Small intestine (tissue), 7 donors: ENCODE measurements around the gene TOMM7. TPM values are rescaled to one million over a fixed set of nuclear protein-coding genes. Genes with fewer than 3 reads are reported as not detected.
"Not testable (repeated sequence)": the region's sequence is repeated elsewhere in the genome, so short reads cannot be mapped to it uniquely, and the experiment has no call there.

Experiments used
- DNase-seq, 2 donors: peaks; one replicate each; pipeline versions ENCODE4 v3.0.0 to v3.0.0-alpha.2; 2013
- FAIRE-seq: peaks from 2 replicates; lab custom pipeline; 2012; peaks lifted over from hg19 to GRCh38; lab: Jason Lieb, UNC
- H3K27ac ChIP-seq, 3 donors: one replicate each; pipeline ENCODE4 v1.5.1; 2013; ENCODE audit warnings: low read length in 2 of 3, mild to moderate bottlenecking in 2 of 3, control low read depth in 1 of 3, inconsistent platforms in 1 of 3, low read depth in 1 of 3, moderate library complexity in 1 of 3
- H3K27me3 ChIP-seq, 3 donors: one replicate each; pipeline ENCODE4 v1.6.1; 2013; ENCODE audit warnings: low read length in 3 of 3, inconsistent platforms in 1 of 3; ENCODE audit not compliant: control insufficient read depth in 3 of 3, insufficient read depth in 3 of 3
- H3K36me3 ChIP-seq, 3 donors: one replicate each; pipeline ENCODE4 v1.6.1; 2013; ENCODE audit warnings: low read length in 3 of 3, inconsistent platforms in 1 of 3, low read depth in 1 of 3, mild to moderate bottlenecking in 1 of 3, moderate library complexity in 1 of 3; ENCODE audit not compliant: control insufficient read depth in 3 of 3, insufficient read depth in 2 of 3
- H3K4me1 ChIP-seq, 3 donors: one replicate each; pipeline ENCODE4 v1.6.1; 2013; ENCODE audit warnings: low read length in 2 of 3, inconsistent platforms in 1 of 3, low read depth in 1 of 3, mild to moderate bottlenecking in 1 of 3, moderate library complexity in 1 of 3; ENCODE audit not compliant: control insufficient read depth in 3 of 3, insufficient read depth in 2 of 3
- H3K4me3 ChIP-seq, 3 donors: one replicate each; pipeline ENCODE4 v1.5.1; 2013; ENCODE audit warnings: low read length in 3 of 3, control low read depth in 1 of 3, inconsistent platforms in 1 of 3, low read depth in 1 of 3, mild to moderate bottlenecking in 1 of 3, moderate library complexity in 1 of 3
- H3K9me3 ChIP-seq, 2 donors: one replicate each; pipeline ENCODE4 v1.6.1; 2013; ENCODE audit warnings: low read depth in 1 of 2, low read length in 1 of 2; ENCODE audit not compliant: control insufficient read depth in 2 of 2, insufficient read depth in 1 of 2
- WGBS, 3 donors: extraction: QIAGEN DNeasy Blood & Tissue Kit; methylation state at CpG; one replicate each; pipeline ENCODE4 v1.1.7; 2013; 5-methylcytosine and 5-hydroxymethylcytosine counted together
- polyA plus RNA-seq, 4 donors: library from polyadenylated mRNA; stranded (reverse) in 3 of 4; unstranded in 1 of 4; fragments of 200-250 nt in 3 of 4; fragments of 120-200 nt in 1 of 4; gene quantifications; one replicate each; pipeline versions ENCODE4 v1.2.1 to v1.2.3, GENCODE V29; 2013
- donor health status: healthy with polysubstance abuse.
- donor health status: control.
- donor health status: control.
- donor health status: Bipolar disorder and iron deficiency.
- donor health status: healthy.

Gene TOMM7
- polyA plus RNA-seq, 4 donors: 270 to 556 (median 390) TPM

DNA sequence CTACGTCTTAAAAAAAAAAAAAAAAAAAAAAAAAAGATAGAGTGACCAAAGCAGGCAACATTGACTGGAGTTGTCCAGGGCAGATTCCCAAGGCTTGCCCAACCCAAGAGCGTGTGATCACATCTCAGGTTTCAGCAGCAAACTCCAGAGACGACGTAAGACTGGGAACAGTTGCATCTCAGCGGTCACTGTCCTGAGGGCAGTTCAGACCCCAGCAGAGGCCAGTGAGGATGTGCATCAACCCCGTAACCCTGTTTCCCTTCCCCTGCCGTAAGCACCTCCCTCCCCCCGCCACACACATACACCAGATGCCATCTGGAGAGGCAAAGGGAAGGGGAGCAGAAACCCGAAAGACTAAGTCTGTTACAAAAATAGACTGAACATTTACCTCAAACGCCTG lies 19.3 kb upstream of the TOMM7 start:
- DNase-seq (no peak), FAIRE-seq (no peak)
- peak overlapping the region in 2 of 3 donors; percentile 28 to 52 for H3K27ac ChIP-seq
- H3K9me3 ChIP-seq: no peaks in the 10 kb centered on the region
- H3K4me1 ChIP-seq: peaks cover 0 to 15% (median 0%) of the 10 kb centered on the region in 3 donors
- H3K4me3 ChIP-seq: no peak overlapping the region
- no peaks in the 10 kb centered on the region for H3K36me3 ChIP-seq
- 68 to 90% (median 82%) methylated on average over 10 of the region's 10 CpGs for WGBS, 3 donors
- no peaks in the 10 kb centered on the region for H3K27me3 ChIP-seq

DNA sequence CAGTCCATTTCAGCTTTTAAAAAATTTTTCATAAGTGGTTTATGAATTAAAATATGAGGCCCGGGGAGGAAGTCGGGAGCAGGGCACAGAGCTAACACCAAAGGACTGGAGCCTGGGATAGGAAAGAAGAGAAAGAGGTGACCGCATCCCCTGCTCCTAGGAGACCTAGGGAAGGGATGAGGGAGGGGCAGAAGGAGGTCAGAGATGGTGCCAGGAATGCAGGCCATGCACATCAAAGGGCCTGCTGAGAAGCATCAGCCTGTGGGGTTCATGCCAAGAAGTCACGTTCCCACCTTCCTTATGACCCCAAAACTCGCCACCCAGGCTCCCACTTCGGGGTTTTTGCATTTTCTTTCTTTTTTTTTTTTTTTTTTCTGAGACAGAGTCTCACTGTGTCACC lies 14.7 kb upstream of the TOMM7 start:
- WGBS, 3 donors: 84 to 94% (median 85%) methylated on average over 6 of the region's 6 CpGs
- Histone ChIP-seq H3K4me3 (no peak overlapping the region), H3K9me3 (no peaks in the 10 kb centered on the region), H3K27me3 (no peaks in the 10 kb centered on the region), H3K27ac (no peak overlapping the region), H3K4me1 (peaks cover 0 to 9% (median 0%) of the 10 kb centered on the region in 3 donors), H3K36me3 (no peaks in the 10 kb centered on the region)
- FAIRE-seq: no peak
- DNase-seq: no peak

DNA sequence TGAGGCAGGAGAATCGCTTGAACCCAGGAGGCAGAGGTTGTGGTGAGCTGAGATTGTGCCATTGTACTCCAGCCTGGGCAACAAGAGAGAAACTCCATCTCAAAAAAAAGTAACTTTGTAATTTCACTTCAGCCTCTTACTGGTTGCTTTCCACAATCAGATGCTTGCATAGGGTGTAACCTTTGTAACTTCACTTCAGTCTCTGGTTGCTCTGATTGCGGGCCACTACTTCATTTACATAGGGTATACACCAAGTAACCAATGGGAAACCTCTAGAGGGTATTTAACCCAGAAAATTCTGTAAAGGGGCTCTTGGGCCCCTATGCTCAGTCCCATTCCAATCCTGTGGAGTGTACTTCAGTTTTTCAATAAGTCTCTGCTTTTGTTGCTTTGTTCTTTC lies 13.9 kb upstream of the TOMM7 start:
- H3K27ac ChIP-seq, H3K27me3 ChIP-seq, H3K9me3 ChIP-seq, H3K4me1 ChIP-seq, DNase-seq, H3K4me3 ChIP-seq, H3K36me3 ChIP-seq, FAIRE-seq: not testable (repeated sequence)
- 54 to 82% (median 66%) methylated on average over 2 of the region's 2 CpGs for WGBS, 3 donors

DNA sequence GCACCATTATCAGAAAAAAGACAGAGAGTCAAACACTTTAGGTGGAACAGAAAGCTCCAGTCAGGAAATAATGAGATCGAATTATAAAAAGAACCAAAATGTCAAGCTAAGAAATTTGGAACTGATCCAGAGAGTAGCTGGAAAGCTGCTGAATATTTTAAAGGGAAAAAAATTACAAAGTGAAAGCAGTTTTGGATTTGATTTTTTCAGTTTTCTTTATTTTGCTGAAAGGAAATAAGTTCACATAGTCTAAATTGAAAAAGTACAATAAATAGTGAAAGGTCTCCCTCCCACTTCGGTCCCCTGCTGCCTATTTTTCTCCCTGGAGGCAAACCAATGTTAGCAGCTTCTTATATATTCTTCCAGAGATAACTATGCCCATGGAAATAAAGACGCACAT lies 11.3 kb upstream of the TOMM7 start:
- 41 to 67% (median 59%) methylated on average over 3 of the region's 3 CpGs for WGBS, 3 donors
- Histone ChIP-seq H3K36me3 (no peaks in the 10 kb centered on the region), H3K27me3 (no peaks in the 10 kb centered on the region), H3K4me1 (peaks cover 0 to 2% (median 0%) of the 10 kb centered on the region in 3 donors), H3K4me3 (no peak overlapping the region), H3K9me3 (no peaks in the 10 kb centered on the region), H3K27ac (peak overlapping the region in 1 of 3 donors; percentile 8)
- DNase-seq (no peak), FAIRE-seq (no peak)

DNA sequence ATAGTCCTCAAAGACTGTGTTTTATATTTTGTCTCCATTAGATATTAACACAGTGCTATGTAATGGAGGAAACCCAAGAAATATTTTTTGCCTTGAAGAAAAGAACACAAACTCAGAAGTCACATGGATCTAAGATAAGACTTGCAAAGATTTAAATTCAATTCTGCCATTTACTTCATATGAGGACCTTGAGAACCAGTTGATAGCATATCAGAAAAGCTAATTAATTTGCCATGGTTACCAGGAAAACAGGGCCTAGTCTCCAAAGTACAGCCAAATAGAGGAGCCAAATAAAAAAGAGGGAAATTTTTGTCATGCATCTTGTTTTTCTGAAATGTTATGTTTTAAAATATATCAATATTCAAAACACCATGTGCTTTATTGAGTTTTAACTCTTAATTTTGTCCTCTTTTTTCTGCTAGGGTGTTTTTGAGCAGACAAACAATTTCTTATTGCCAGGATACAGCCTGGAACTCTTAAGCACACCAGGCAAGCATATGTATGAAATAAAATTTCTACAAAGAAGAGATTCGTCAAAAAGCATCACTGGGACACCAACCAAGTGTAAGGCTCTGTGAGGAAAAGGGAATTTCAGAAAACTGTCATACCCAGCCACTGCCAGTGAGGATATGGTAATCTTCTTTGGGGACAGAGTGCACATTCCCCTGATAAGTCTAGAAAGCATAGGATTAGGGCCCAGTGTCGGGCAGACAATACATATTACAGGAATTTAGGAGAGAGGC lies 10.6 kb upstream of the TOMM7 start:
- Histone ChIP-seq H3K27ac (peak overlapping the region in 1 of 3 donors; percentile 8), H3K4me3 (no peak overlapping the region), H3K4me1 (peaks cover 0 to 2% (median 0%) of the 10 kb centered on the region in 3 donors), H3K9me3 (no peaks in the 10 kb centered on the region), H3K36me3 (no peaks in the 10 kb centered on the region), H3K27me3 (no peaks in the 10 kb centered on the region)
- FAIRE-seq (no peak), DNase-seq (no peak)
- WGBS, 3 donors: 35 to 58% (median 40%) methylated on average over 2 of the region's 2 CpGs

DNA sequence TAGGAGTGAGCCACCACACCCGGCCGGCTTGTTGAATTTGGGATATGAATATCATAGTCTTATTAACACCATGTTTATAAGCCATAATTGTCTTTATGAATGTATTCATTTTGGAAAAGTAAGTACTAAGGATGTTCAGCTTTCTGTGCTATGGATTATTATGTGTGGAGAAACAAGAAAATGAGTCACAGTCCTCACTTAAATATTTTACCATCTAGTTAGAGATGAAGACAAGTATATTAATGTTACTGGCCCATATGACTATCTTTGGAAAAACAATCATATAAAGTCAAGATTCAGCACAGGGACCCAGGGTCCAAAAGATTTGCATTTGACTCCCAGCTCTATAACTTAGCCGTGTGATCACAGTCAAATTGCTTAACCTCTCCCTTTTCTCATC lies 9.8 kb upstream of the TOMM7 start:
- no peaks in the 10 kb centered on the region for H3K9me3 ChIP-seq
- no peak overlapping the region for H3K4me3 ChIP-seq
- no peak overlapping the region for H3K27ac ChIP-seq
- no peaks in the 10 kb centered on the region for H3K27me3 ChIP-seq
- FAIRE-seq (no peak), DNase-seq (no peak)
- H3K4me1 ChIP-seq: peaks cover 0 to 2% (median 0%) of the 10 kb centered on the region in 3 donors
- H3K36me3 ChIP-seq: no peaks in the 10 kb centered on the region
- 85 to 92% (median 89%) methylated on average over 3 of the region's 3 CpGs for WGBS, 3 donors

- no peak overlapping the region for H3K4me3 ChIP-seq
- H3K27ac ChIP-seq: no peak overlapping the region
- no peaks in the 10 kb centered on the region for H3K36me3 ChIP-seq
- no peak for FAIRE-seq
- H3K4me1 ChIP-seq: peaks cover 0 to 2% (median 0%) of the 10 kb centered on the region in 3 donors
- DNase-seq: no peak
- WGBS, 3 donors: 76 to 83% (median 81%) methylated on average over 5 of the region's 5 CpGs
- H3K27me3 ChIP-seq: no peaks in the 10 kb centered on the region
- no peaks in the 10 kb centered on the region for H3K9me3 ChIP-seq
These were observed 9.1 kb upstream of the TOMM7 start for GRCh38 chr7:22831602-22832305.

GRCh38 chr7:22827563-22827962 lies 4.9 kb upstream of the TOMM7 start:
- no peak overlapping the region for H3K4me3 ChIP-seq
- H3K27me3 ChIP-seq: no peaks in the 10 kb centered on the region
- no peak overlapping the region for H3K27ac ChIP-seq
- no peaks in the 10 kb centered on the region for H3K9me3 ChIP-seq
- H3K36me3 ChIP-seq: no peaks in the 10 kb centered on the region
- FAIRE-seq (no peak), DNase-seq (no peak)
- peaks cover 0 to 5% (median 0%) of the 10 kb centered on the region in 3 donors for H3K4me1 ChIP-seq
